Body of pancreas (tissue), 4 donors: Measurements from ENCODE around the gene SH3YL1.

Experiments used
- POLR2A ChIP-seq, 3 donors: fragments of 450-650 bp; IDR thresholded peaks; one replicate each; pipeline ENCODE4 v1.6.1; 2016; ENCODE audit warnings: antibody characterized with exemption in 3 of 3, mild to moderate bottlenecking in 2 of 3
- TF ChIP-seq, protein P1 (sequence below), 7 experiments: fragments of 450-650 bp in 4 of 7; fragments of 200-600 bp in 3 of 7; sonication (generic) in 3 of 7; IDR thresholded peaks; one replicate each; pipeline ENCODE4 v1.5.1; 2016 to 2019; ENCODE audit warnings: antibody characterized with exemption in 7 of 7

DNA sequence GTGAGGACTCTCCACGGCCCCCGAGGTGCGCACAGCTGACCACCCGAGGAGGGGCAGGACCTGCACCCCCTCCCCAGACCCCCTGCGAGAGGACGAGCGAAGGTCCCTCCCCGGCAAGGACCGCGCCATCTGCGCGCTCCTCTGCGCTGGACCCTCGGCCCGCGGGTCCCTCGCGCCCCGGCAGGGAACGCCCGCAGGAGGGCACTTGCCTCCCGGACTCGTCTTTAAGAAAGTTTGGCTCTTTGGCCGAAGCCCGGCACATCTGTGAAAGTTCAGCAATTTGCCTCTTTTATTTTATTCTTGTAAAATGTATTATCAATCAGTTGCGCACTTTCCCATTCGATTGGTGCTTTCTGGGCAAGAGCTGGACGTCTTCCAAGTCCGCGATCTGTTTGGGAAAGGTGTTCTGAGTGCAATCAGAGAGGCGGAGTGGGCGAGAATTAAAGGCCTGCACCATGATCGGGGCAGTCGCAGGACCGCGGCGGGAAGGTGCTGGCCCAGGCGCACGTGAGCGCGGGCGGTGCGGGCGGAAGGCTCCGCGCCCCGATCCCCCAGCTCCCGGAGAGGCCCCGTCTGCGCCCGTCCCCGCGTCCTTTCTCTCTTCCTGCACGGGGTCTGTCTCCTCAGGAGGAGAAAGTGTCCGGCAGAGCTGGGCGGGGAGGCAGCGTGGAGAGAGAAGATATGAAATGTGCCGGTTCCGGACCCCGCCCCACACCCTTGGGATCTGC, 25.7 kb upstream of the SH3YL1 start:
- peak in 2 of 3 donors; percentile 52 to 62 for TF ChIP-seq POLR2A (IDR thresholded peaks at IDR 0.05)
- TF ChIP-seq, protein P1, sequence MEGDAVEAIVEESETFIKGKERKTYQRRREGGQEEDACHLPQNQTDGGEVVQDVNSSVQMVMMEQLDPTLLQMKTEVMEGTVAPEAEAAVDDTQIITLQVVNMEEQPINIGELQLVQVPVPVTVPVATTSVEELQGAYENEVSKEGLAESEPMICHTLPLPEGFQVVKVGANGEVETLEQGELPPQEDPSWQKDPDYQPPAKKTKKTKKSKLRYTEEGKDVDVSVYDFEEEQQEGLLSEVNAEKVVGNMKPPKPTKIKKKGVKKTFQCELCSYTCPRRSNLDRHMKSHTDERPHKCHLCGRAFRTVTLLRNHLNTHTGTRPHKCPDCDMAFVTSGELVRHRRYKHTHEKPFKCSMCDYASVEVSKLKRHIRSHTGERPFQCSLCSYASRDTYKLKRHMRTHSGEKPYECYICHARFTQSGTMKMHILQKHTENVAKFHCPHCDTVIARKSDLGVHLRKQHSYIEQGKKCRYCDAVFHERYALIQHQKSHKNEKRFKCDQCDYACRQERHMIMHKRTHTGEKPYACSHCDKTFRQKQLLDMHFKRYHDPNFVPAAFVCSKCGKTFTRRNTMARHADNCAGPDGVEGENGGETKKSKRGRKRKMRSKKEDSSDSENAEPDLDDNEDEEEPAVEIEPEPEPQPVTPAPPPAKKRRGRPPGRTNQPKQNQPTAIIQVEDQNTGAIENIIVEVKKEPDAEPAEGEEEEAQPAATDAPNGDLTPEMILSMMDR (IDR thresholded peaks at IDR 0.05): no peak
